CD14-positive monocyte (primary cell): ENCODE data around the gene CYP3A5. TPM values are rescaled to one million over a fixed set of nuclear protein-coding genes. Genes with fewer than 3 reads are reported as not detected.
A peak's percentile ranks its signal among the peaks of the same experiment; 100 is the strongest.

Experiments
- DNase-seq, 3 donors: peaks; one replicate each; pipeline ENCODE4 v3.0.0-alpha.2; 2011 to 2022
- H2AFZ ChIP-seq: 2 replicates; pipeline ENCODE4 v1.6.0; 2012; ENCODE audit warnings: mild to moderate bottlenecking, low read depth, low read length, inconsistent platforms; ENCODE audit not compliant: insufficient read depth, poor library complexity, severe bottlenecking
- H3K27ac ChIP-seq, 2 donors: 1 replicate in 1 of 2; 2 replicates in 1 of 2; pipeline ENCODE4 v1.5.1; 2012 to 2013; ENCODE audit warnings: low read length in 2 of 2, control low read depth in 1 of 2, inconsistent platforms in 1 of 2, low read depth in 1 of 2, mild to moderate bottlenecking in 1 of 2
- H3K27me3 ChIP-seq, 2 donors: one replicate each; pipeline versions ENCODE4 v1.6.0 to v1.6.1; 2011 to 2013; ENCODE audit warnings: low read length in 2 of 2; ENCODE audit not compliant: control insufficient read depth in 2 of 2, insufficient read depth in 2 of 2
- H3K36me3 ChIP-seq, 2 donors: replicated peaks in 1 of 2; 1 replicate in 1 of 2; 2 replicates in 1 of 2; pipeline versions ENCODE4 v1.5.1 to v1.6.1; 2012 to 2013; ENCODE audit warnings: low read length in 2 of 2, control low read depth in 1 of 2, inconsistent platforms in 1 of 2, mild to moderate bottlenecking in 1 of 2; ENCODE audit not compliant: insufficient read depth in 2 of 2, control insufficient read depth in 1 of 2
- H3K4me1 ChIP-seq, 2 donors: 1 replicate in 1 of 2; 2 replicates in 1 of 2; pipeline versions ENCODE4 v1.5.1 to v1.6.1; 2012 to 2013; ENCODE audit warnings: low read length in 2 of 2, control low read depth in 1 of 2, inconsistent platforms in 1 of 2, mild to moderate bottlenecking in 1 of 2, moderate library complexity in 1 of 2; ENCODE audit not compliant: insufficient read depth in 2 of 2, control insufficient read depth in 1 of 2
- H3K4me2 ChIP-seq: replicated peaks from 2 replicates; pipeline ENCODE3; 2012; ENCODE audit warnings: low read length, moderate library complexity, mild to moderate bottlenecking; ENCODE audit not compliant: poor library complexity, severe bottlenecking; ENCODE audit errors: extremely low read depth
- H3K4me3 ChIP-seq, 3 experiments: fragments of 200-600 bp in 1 of 3; sonication (generic) in 1 of 3; replicated peaks in 1 of 3; 1 replicate in 2 of 3; 2 replicates in 1 of 3; pipeline ENCODE4 v1.5.1; 2011 to 2013; ENCODE audit warnings: low read length in 3 of 3, mild to moderate bottlenecking in 3 of 3, control low read depth in 2 of 3, low read depth in 2 of 3, inconsistent platforms in 1 of 3, moderate library complexity in 1 of 3
- H3K79me2 ChIP-seq: 2 replicates; pipeline ENCODE4 v1.6.0; 2012; ENCODE audit warnings: mild to moderate bottlenecking, control low read depth, inconsistent platforms, low read length, moderate library complexity; ENCODE audit not compliant: insufficient read depth
- H3K9ac ChIP-seq: 2 replicates; pipeline ENCODE4 v1.6.0; 2017; ENCODE audit warnings: low read length, mild to moderate bottlenecking; ENCODE audit not compliant: insufficient read depth, poor library complexity, severe bottlenecking
- H3K9me3 ChIP-seq, 2 donors: replicated peaks in 1 of 2; 1 replicate in 1 of 2; 2 replicates in 1 of 2; pipeline versions ENCODE4 v1.5.1 to v1.6.1; 2012 to 2013; ENCODE audit warnings: low read length in 2 of 2, control low read depth in 1 of 2; ENCODE audit not compliant: control insufficient read depth in 1 of 2, insufficient read depth in 1 of 2
- H4K20me1 ChIP-seq: 2 replicates; pipeline ENCODE4 v1.6.0; 2012; ENCODE audit warnings: mild to moderate bottlenecking, low read length, control low read depth, moderate library complexity; ENCODE audit not compliant: insufficient read depth
- H3K27ac Mint-ChIP-seq, 7 donors: one replicate each; pipeline ENCODE4 v1.8.0; 2020; ENCODE audit warnings: mild to moderate bottlenecking in 7 of 7, mixed read lengths in 7 of 7, moderate library complexity in 6 of 7, inconsistent platforms in 2 of 7
- H3K27me3 Mint-ChIP-seq, 3 donors: one replicate each; pipeline ENCODE4 v1.8.0; 2021 to 2022; ENCODE audit warnings: low read depth in 3 of 3, mild to moderate bottlenecking in 3 of 3, mixed read lengths in 3 of 3, moderate library complexity in 3 of 3, inconsistent platforms in 1 of 3
- H3K36me3 Mint-ChIP-seq, 2 donors: one replicate each; pipeline ENCODE4 v1.8.0; 2020; ENCODE audit warnings: mixed read lengths in 2 of 2, inconsistent platforms in 1 of 2, mild to moderate bottlenecking in 1 of 2
- H3K4me1 Mint-ChIP-seq: one replicate; pipeline ENCODE4 v1.8.0; 2020; ENCODE audit warnings: mild to moderate bottlenecking, mixed read lengths
- H3K4me3 Mint-ChIP-seq, 2 donors: one replicate each; pipeline ENCODE4 v1.8.0; 2020; ENCODE audit warnings: mild to moderate bottlenecking in 2 of 2, mixed read lengths in 2 of 2, moderate library complexity in 1 of 2
- H3K9me3 Mint-ChIP-seq, 7 donors: one replicate each; pipeline ENCODE4 v1.8.0; 2020 to 2022; ENCODE audit warnings: mixed read lengths in 7 of 7, mild to moderate bottlenecking in 6 of 7, moderate library complexity in 6 of 7, inconsistent platforms in 2 of 7
- CTCF ChIP-seq: fragments of 200-600 bp; IDR thresholded peaks from one replicate; pipeline ENCODE4 v1.8.0; 2022; ENCODE audit warnings: antibody characterized with exemption, mild to moderate bottlenecking
- WGBS: methylation state at CpG from one replicate; pipeline ENCODE4 v1.1.5; 2013; ENCODE audit warnings: missing lambda C conversion rate; ENCODE audit not compliant: insufficient coverage; 5-methylcytosine and 5-hydroxymethylcytosine counted together
- intact Hi-C, 2 donors: fragments of 100-400 bp; cut with micrococcal nuclease; formaldehyde crosslinking; loops; one replicate each; pipeline versions ENCODE4 v1.15.0 to v1.15.1; 2023
- polyA plus RNA-seq, 3 donors: library from polyadenylated mRNA; depleted of rRNA in 1 of 3; unstranded in 2 of 3; stranded (reverse) in 1 of 3; fragments of 300-500 nt in 2 of 3; fragments of >200 nt in 1 of 3; fragmentation: Illumina TruSeq in 2 of 3; gene quantifications; 1 replicate in 2 of 3; 2 replicates in 1 of 3; pipeline ENCODE4 v1.2.3, GENCODE V29; 2012 to 2021

The CYP3A5 gene
- polyA plus RNA-seq, 3 donors = 0.05 TPM; not detected in 2

GRCh38 chr7:99625321-99625720, 54.5 kb downstream of the CYP3A5 start:
- peaks cover 0 to 7% (median 2%) of the 10 kb centered on the region in 3 donors for H3K27me3 Mint-ChIP-seq
- intact Hi-C loops = no loop called here
- peaks cover under 1 to 2% of the 10 kb centered on the region in 2 donors for H3K4me1 ChIP-seq
- no peak overlapping the region for H2AFZ ChIP-seq
- 92% methylated on average over 3 of the region's 5 CpGs for WGBS
- H3K79me2 ChIP-seq = peaks cover 5% of the 10 kb centered on the region
- no peak overlapping the region for H3K27ac ChIP-seq
- peak overlapping the region in 2 of 7 donors; percentile 11 to 36 for H3K27ac Mint-ChIP-seq
- H3K4me3 ChIP-seq = no peak overlapping the region
- peaks cover 12% of the 10 kb centered on the region for H3K4me1 Mint-ChIP-seq
- DNase-seq = no peak
- H3K27me3 ChIP-seq = no peaks in the 10 kb centered on the region
- no peak overlapping the region for H3K4me2 ChIP-seq
- H3K9me3 Mint-ChIP-seq = no peaks in the 10 kb centered on the region
- H4K20me1 ChIP-seq = peaks cover 14% of the 10 kb centered on the region
- H3K9ac ChIP-seq = no peak overlapping the region
- H3K36me3 Mint-ChIP-seq = peaks cover 96% of the 10 kb centered on the region in 2 donors
- H3K4me3 Mint-ChIP-seq = no peak overlapping the region
- no peaks in the 10 kb centered on the region for H3K9me3 ChIP-seq
- no peak for TF ChIP-seq CTCF
- peaks cover 96 to 100% of the 10 kb centered on the region in 2 donors for H3K36me3 ChIP-seq

GRCh38 chr7:99624484-99624883, 55.3 kb downstream of the CYP3A5 start:
- H3K4me1 Mint-ChIP-seq = peaks cover 9% of the 10 kb centered on the region
- peaks cover 12% of the 10 kb centered on the region for H4K20me1 ChIP-seq

More at GRCh38 chr7:99624484-99624883, 55.3 kb downstream of the CYP3A5 start:
- H3K4me1 ChIP-seq = no peaks in the 10 kb centered on the region
- H3K79me2 ChIP-seq = peaks cover 5% of the 10 kb centered on the region
- H3K4me3 ChIP-seq = no peak overlapping the region
- Mint-ChIP-seq H3K36me3 (peaks cover 96% of the 10 kb centered on the region in 2 donors), H3K9me3 (no peaks in the 10 kb centered on the region), H3K4me3 (no peak overlapping the region), H3K27me3 (peaks cover 0 to 7% (median 2%) of the 10 kb centered on the region in 3 donors), H3K27ac (peak overlapping the region in 2 of 7 donors; percentile 38 to 78)
- no peaks in the 10 kb centered on the region for H3K9me3 ChIP-seq
- no peak overlapping the region for H3K4me2 ChIP-seq
- no peak overlapping the region for H3K27ac ChIP-seq
- H3K36me3 ChIP-seq = peaks cover 96 to 100% of the 10 kb centered on the region in 2 donors
- H2AFZ ChIP-seq = no peak overlapping the region
- H3K27me3 ChIP-seq = no peaks in the 10 kb centered on the region
- no peak for TF ChIP-seq CTCF
- H3K9ac ChIP-seq = no peak overlapping the region
- WGBS = 58% methylated on average over 16 of the region's 16 CpGs
- no peak for DNase-seq
- intact Hi-C loops = no loop called here
